SK-N-SH (cell line): Measurements from ENCODE around the gene GJD3. TPM values are rescaled to one million over a fixed set of nuclear protein-coding genes. Genes with fewer than 3 reads are reported as not detected.

ENCODE experiments used
- CTCF ChIA-PET: fragments of 300-600, 350-600 bp; formaldehyde crosslinking; extraction: SDS; loops from one replicate; lab custom pipeline; 2021; lab: Yijun Ruan, JAX
- POLR2A ChIA-PET: fragments of 350-600 bp; sonication (Branson Sonifier 250); formaldehyde crosslinking; extraction: SDS; loops from one replicate; lab custom pipeline; 2020; ENCODE audit warnings: antibody characterized with exemption, inconsistent platforms; lab: Yijun Ruan, JAX
- DNase-seq: peaks from one replicate; pipeline ENCODE4 v3.0.0; 2012
- H2AFZ ChIP-seq: fragments of 200-600 bp; sonication (generic); 2 replicates; pipeline ENCODE4 v1.8.1; 2016; ENCODE audit warnings: antibody characterized with exemption, mild to moderate bottlenecking, low read depth
- H3F3A ChIP-seq: fragments of 200-600 bp; sonication (generic); replicated peaks from 2 replicates; pipeline ENCODE3; 2016; ENCODE audit warnings: antibody characterized with exemption, mild to moderate bottlenecking; ENCODE audit not compliant: insufficient read depth
- H3K27ac ChIP-seq, 2 experiments: fragments of 200-500 bp in 1 of 2; fragments of 200-600 bp in 1 of 2; sonication (Bioruptor generic) in 1 of 2; sonication (generic), shearing (Covaris generic) in 1 of 2; 2 replicates each; pipeline versions ENCODE4 v1.5.1 to v1.6.1; 2014 to 2016; ENCODE audit warnings: low read depth in 2 of 2, inconsistent platforms in 1 of 2, low read length in 1 of 2, mild to moderate bottlenecking in 1 of 2, mixed read lengths in 1 of 2
- H3K27me3 ChIP-seq: fragments of 200-600 bp; sonication (generic), shearing (Covaris generic); 2 replicates; pipeline ENCODE4 v1.6.1; 2016; ENCODE audit warnings: mixed run types; ENCODE audit not compliant: insufficient read depth
- H3K36me3 ChIP-seq, 2 experiments: fragments of 200-500 bp in 1 of 2; fragments of 200-600 bp in 1 of 2; sonication (Bioruptor generic) in 1 of 2; sonication (generic) in 1 of 2; replicated peaks in 1 of 2; 2 replicates each; pipeline versions ENCODE3 to v1.5.1; 2014 to 2016; ENCODE audit warnings: low read length in 1 of 2, mild to moderate bottlenecking in 1 of 2; ENCODE audit not compliant: insufficient read depth in 2 of 2, control insufficient read depth in 1 of 2
- H3K4me1 ChIP-seq, 2 experiments: fragments of 200-500 bp in 1 of 2; fragments of 200-600 bp in 1 of 2; sonication (Bioruptor generic) in 1 of 2; sonication (generic), shearing (Covaris generic) in 1 of 2; 2 replicates each; pipeline versions ENCODE4 v1.5.1 to v1.6.1; 2014 to 2016; ENCODE audit warnings: low read depth in 1 of 2, low read length in 1 of 2, mixed run types in 1 of 2; ENCODE audit not compliant: insufficient read depth in 2 of 2, control insufficient read depth in 1 of 2
- H3K4me2 ChIP-seq: fragments of 200-600 bp; sonication (generic), shearing (Covaris generic); 2 replicates; pipeline ENCODE4 v1.6.1; 2017; ENCODE audit warnings: mixed run types
- H3K4me3 ChIP-seq, 2 experiments: fragments of 200-500 bp in 1 of 2; fragments of 200-600 bp in 1 of 2; sonication (Bioruptor generic) in 1 of 2; sonication (generic), shearing (Covaris generic) in 1 of 2; 2 replicates each; pipeline versions ENCODE4 v1.5.1 to v1.8.1; 2014 to 2016; ENCODE audit warnings: low read depth in 2 of 2, inconsistent platforms in 1 of 2, low read length in 1 of 2, mild to moderate bottlenecking in 1 of 2, mixed read lengths in 1 of 2, moderate library complexity in 1 of 2
- H3K79me2 ChIP-seq: fragments of 200-600 bp; sonication (generic); 2 replicates; pipeline ENCODE4 v1.8.1; 2017; ENCODE audit warnings: mild to moderate bottlenecking; ENCODE audit not compliant: insufficient read depth
- H3K9ac ChIP-seq: fragments of 200-600 bp; sonication (generic); 2 replicates; pipeline ENCODE4 v1.6.1; 2017; ENCODE audit warnings: mixed run types
- H3K9me2 ChIP-seq: fragments of 200-600 bp; sonication (generic); 2 replicates; pipeline ENCODE4 v1.6.1; 2017; ENCODE audit warnings: mixed run types
- H3K9me3 ChIP-seq: fragments of 200-600 bp; sonication (generic); 2 replicates; pipeline ENCODE4 v1.6.1; 2017; ENCODE audit warnings: mixed run types, mild to moderate bottlenecking, moderate library complexity
- H4K20me1 ChIP-seq: fragments of 200-600 bp; sonication (generic); 2 replicates; pipeline ENCODE4 v1.6.1; 2017; ENCODE audit warnings: mild to moderate bottlenecking, mixed run types; ENCODE audit not compliant: insufficient read depth
- CHD2 ChIP-seq: fragments of 150-350 bp; IDR thresholded peaks from 2 replicates; pipeline ENCODE4 v1.6.1; 2018; ENCODE audit warnings: low read length; ENCODE audit not compliant: partially characterized antibody
- CTCF ChIP-seq: fragments of 200-600 bp; sonication (generic); IDR thresholded peaks from 2 replicates; pipeline ENCODE4 v1.6.1; 2017; ENCODE audit warnings: antibody characterized with exemption, mild to moderate bottlenecking, moderate library complexity
- EP300 ChIP-seq, 2 experiments: IDR thresholded peaks; 2 replicates each; pipeline versions ENCODE4 v1.4.0 to v1.6.1; 2012; ENCODE audit warnings: borderline replicate concordance in 1 of 2, low read depth in 1 of 2, low read length in 1 of 2
- EZH2phosphoT487 ChIP-seq: fragments of 200-600 bp; sonication (generic); IDR thresholded peaks from 2 replicates; pipeline ENCODE4 v1.6.1; 2017; ENCODE audit warnings: low read depth, mixed run types, mild to moderate bottlenecking, antibody characterized with exemption, moderate library complexity, borderline replicate concordance
- FOSL2 ChIP-seq: IDR thresholded peaks from 2 replicates; pipeline ENCODE4 v1.4.0; 2012; ENCODE audit warnings: low read depth, mild to moderate bottlenecking, moderate library complexity, borderline replicate concordance
- MAX ChIP-seq: IDR thresholded peaks from 2 replicates; pipeline ENCODE4 v1.4.0; 2012; ENCODE audit warnings: low read depth
- MEF2A ChIP-seq: IDR thresholded peaks from 2 replicates; pipeline ENCODE4 v1.4.0; 2012; ENCODE audit warnings: low read depth, borderline replicate concordance
- MXI1 ChIP-seq: IDR thresholded peaks from 2 replicates; pipeline ENCODE4 v1.6.1; 2012; ENCODE audit warnings: mild to moderate bottlenecking, low read depth, low read length, improper control_type of control experiment
- NFIC ChIP-seq: IDR thresholded peaks from 2 replicates; pipeline ENCODE4 v1.4.0; 2012; ENCODE audit warnings: borderline replicate concordance
- POLR2AphosphoS5 ChIP-seq: IDR thresholded peaks from 2 replicates; pipeline ENCODE4 v1.6.1; 2012; ENCODE audit warnings: low read depth, low read length
- RCOR1 ChIP-seq: fragments of 150-350 bp; IDR thresholded peaks from 2 replicates; pipeline ENCODE4 v1.6.1; 2017; ENCODE audit warnings: antibody characterized with exemption, low read length
- RFX5 ChIP-seq: IDR thresholded peaks from 2 replicates; pipeline ENCODE4 v1.6.1; 2012; ENCODE audit warnings: mild to moderate bottlenecking, improper control_type of control experiment, low read length
- RXRA ChIP-seq: IDR thresholded peaks from 2 replicates; pipeline ENCODE4 v1.4.0; 2012; ENCODE audit warnings: low read depth, mild to moderate bottlenecking, borderline replicate concordance
- SIN3A ChIP-seq: IDR thresholded peaks from 2 replicates; pipeline ENCODE4 v1.6.1; 2012; ENCODE audit warnings: low read depth, mild to moderate bottlenecking, low read length, moderate library complexity, borderline replicate concordance
- SMC3 ChIP-seq: IDR thresholded peaks from 2 replicates; pipeline ENCODE4 v1.6.1; 2012; ENCODE audit warnings: low read depth, low read length, improper control_type of control experiment
- WGBS: methylation state at CpG from one replicate; pipeline ENCODE4 v1.1.6; 2017; ENCODE audit warnings: low lambda C conversion rate; 5-methylcytosine and 5-hydroxymethylcytosine counted together
- polyA plus RNA-seq, 3 experiments: library from polyadenylated mRNA; depleted of rRNA; stranded (reverse); fragments of >200 nt; gene quantifications; 2 replicates each; pipeline ENCODE4 v1.2.3, GENCODE V29; 2012

The GJD3 gene
- polyA plus RNA-seq, 1 of the 3 experiments (the other 2 are of a cell fraction): not detected

GRCh38 chr17:40341808-40342503 lies 22.6 kb downstream of the GJD3 start:
- Histone ChIP-seq H3F3A (peaks cover 15% of the 10 kb centered on the region), H3K4me3 (peak overlapping the region; percentile 69 to 78), H3K27me3 (no peaks in the 10 kb centered on the region), H3K9me2 (no peaks in the 10 kb centered on the region), H4K20me1 (peaks cover 53% of the 10 kb centered on the region), H3K9ac (peak overlapping the region; percentile 75), H3K4me2 (peak overlapping the region; percentile 97), H3K36me3 (peaks cover 0 to 18% of the 10 kb centered on the region in 2 experiments), H3K27ac (peak overlapping the region; percentile 73 to 99; a peak in 3 of 4 replicates), H3K9me3 (no peaks in the 10 kb centered on the region), H3K79me2 (peaks cover 94% of the 10 kb centered on the region), H3K4me1 (peaks cover 34 to 74% of the 10 kb centered on the region in 2 experiments), H2AFZ (no peak overlapping the region)
- ChIA-PET POLR2A (interaction anchor here (0.5 to 2.7 kb wide), 5 partner anchors 10 to 25 kb away, joined by 3 to 15 read pairs (median 4); no protein-coding TSS in a partner anchor), CTCF (interaction anchor here (2.1 to 57.6 kb wide), 3 partner anchors 11 to 37 kb away, joined by 14 to 1706 read pairs (median 44); partner anchors contain the start of genes CDC6 and RARA)
- WGBS: 4% methylated on average over 30 of the region's 55 CpGs
- TF ChIP-seq POLR2AphosphoS5: peak; percentile 55; the same call in 1 of the 2 replicates
- TF ChIP-seq CHD2: peak; percentile 24
- peak; percentile 32; the same call in 1 of the 2 replicates for TF ChIP-seq MAX
- 0 out of 2 replicates have a peak, but pooled peaks have one; percentile 23 for TF ChIP-seq SIN3A
- TF ChIP-seq SMC3: no peak
- TF ChIP-seq FOSL2: no peak
- DNase-seq: peak; percentile 93

- H2AFZ ChIP-seq: no peak overlapping the region
- DNase-seq: peak; percentile 88
- peaks cover 29 to 69% of the 10 kb centered on the region in 2 experiments for H3K4me1 ChIP-seq
- CTCF ChIA-PET: interaction anchor here (0.9 to 57.6 kb wide), 5 partner anchors 8 to 110 kb away, joined by 3 to 1706 read pairs (median 14); partner anchors contain the start of genes CDC6 and RARA
- POLR2A ChIA-PET: interaction anchor here (0.5 to 2.7 kb wide), 8 partner anchors 10 to 1999 kb away, joined by 3 to 15 read pairs (median 4); no protein-coding TSS in a partner anchor
- no peaks in the 10 kb centered on the region for H3K9me2 ChIP-seq
- WGBS: under 1% methylated on average over 30 of the region's 55 CpGs
- peak overlapping the region; percentile 69 to 78 for H3K4me3 ChIP-seq
- peaks cover 57% of the 10 kb centered on the region for H4K20me1 ChIP-seq
- peaks cover 6 to 18% of the 10 kb centered on the region in 2 experiments for H3K36me3 ChIP-seq
- no peaks in the 10 kb centered on the region for H3K9me3 ChIP-seq
- H3F3A ChIP-seq: peaks cover 16% of the 10 kb centered on the region
- H3K9ac ChIP-seq: peak overlapping the region; percentile 75
- H3K27ac ChIP-seq: peak overlapping the region; percentile 73 to 99; a peak in 3 of 4 replicates
- peak overlapping the region; percentile 97 for H3K4me2 ChIP-seq
- H3K27me3 ChIP-seq: no peaks in the 10 kb centered on the region
- peaks cover 95% of the 10 kb centered on the region for H3K79me2 ChIP-seq
- TF ChIP-seq RCOR1: peak; percentile 24; the same call in 1 of the 2 replicates
- no peak for TF ChIP-seq EZH2phosphoT487
- TF ChIP-seq SMC3: peak; percentile 2; the same call in 1 of the 2 replicates
- peak; percentile 65 for TF ChIP-seq NFIC
- peak; percentile 74 for TF ChIP-seq MAX
- TF ChIP-seq RXRA: peak; percentile 82
- TF ChIP-seq MXI1: peak; percentile 93
- TF ChIP-seq RFX5: no peak
- TF ChIP-seq SIN3A: peak; percentile 73; the same call in 1 of the 2 replicates
- no peak for TF ChIP-seq CTCF
- no peak for TF ChIP-seq CHD2
- no peak for TF ChIP-seq MEF2A
- 0 out of 4 replicates have a peak, but pooled peaks of 1 of the 2 experiments have one; percentile 3 for TF ChIP-seq EP300 (IDR thresholded peaks at IDR 0.05; ENCODE audit: borderline replicate concordance in 1 of 2, low read depth in 1 of 2, low read length in 1 of 2)
Measured at GRCh38 chr17:40340880-40341807, 23.4 kb downstream of the GJD3 start.
